Thoracic aorta endothelial cell (primary cell): ENCODE data around the gene C17orf78. TPM values are rescaled to one million over a fixed set of nuclear protein-coding genes. Genes with fewer than 3 reads are reported as not detected.

Source experiments
- total RNA-seq: library from RNA; depleted of rRNA; stranded (reverse); fragments of >200 nt; gene quantifications from 2 replicates; pipeline ENCODE4 v1.2.3, GENCODE V29; 2012

C17orf78 gene
- total RNA-seq, result not detected in 2 replicates

DNA sequence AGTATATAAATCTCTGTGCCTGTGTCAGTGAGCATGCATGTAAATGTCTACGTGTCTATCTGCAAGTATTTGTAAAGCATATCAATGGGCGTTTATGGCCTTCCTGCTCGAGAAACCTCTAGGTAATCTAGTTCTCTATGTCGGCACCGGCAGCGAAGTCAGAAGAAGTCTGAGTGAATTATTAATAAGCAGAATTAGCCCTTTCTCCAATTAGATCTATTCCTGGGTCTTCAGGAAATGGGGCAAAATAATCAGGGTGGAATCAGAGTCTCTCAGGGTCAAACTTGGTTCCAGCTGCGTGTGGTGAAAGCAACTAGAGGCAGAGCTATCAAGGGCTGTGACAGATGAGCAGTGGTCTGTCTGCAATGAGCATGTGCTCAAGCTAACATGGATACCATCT lies at the start of gene C17orf78:
C17orf78 (plus strand) TSS at position 280 of the 400 bp plus-strand sequence; CDS start at position 388, 108 bp downstream.

GRCh38 chr17:37406635-37407461 lies 31.1 kb downstream of the C17orf78 start, which contains the start of the genes ACACA and TADA2A:
Gene ACACA, minus strand, starts transcription at chr17:37406836. Its CDS starts 537 bp downstream, at chr17:37406299.
Gene TADA2A, plus strand, starts transcription at chr17:37406886. Its CDS starts 4,480 bp downstream, at chr17:37411366.

Other genes with a start within 250 kb of the C17orf78 start
- gene ACACA, start 30.9 kb downstream of the C17orf78 start, total RNA-seq, result 74.7 and 107 TPM in 2 replicates
- 19.5 and 22.5 TPM in 2 replicates for gene TADA2A, start 30.9 kb downstream of the C17orf78 start, total RNA-seq
- gene DUSP14, start 113.9 kb downstream of the C17orf78 start, total RNA-seq, result 30.3 and 32.3 TPM in 2 replicates
- gene SYNRG, start 233.4 kb downstream of the C17orf78 start, total RNA-seq, result 26.9 and 31.1 TPM in 2 replicates